Rectal smooth muscle tissue (tissue), 1 donor: ENCODE results near the gene CEP95.

Source experiments
- H3K27ac ChIP-seq: one replicate; pipeline ENCODE4 v1.7.0; 2013; ENCODE audit warnings: low read depth, low read length, inconsistent platforms
- H3K27me3 ChIP-seq: one replicate; pipeline ENCODE4 v1.7.0; 2013; ENCODE audit warnings: low read length; ENCODE audit not compliant: control insufficient read depth, insufficient read depth
- H3K36me3 ChIP-seq: one replicate; pipeline ENCODE4 v1.7.0; 2013; ENCODE audit warnings: low read length; ENCODE audit not compliant: control insufficient read depth, insufficient read depth
- H3K4me1 ChIP-seq: one replicate; pipeline ENCODE4 v1.7.0; 2013; ENCODE audit warnings: low read length; ENCODE audit not compliant: control insufficient read depth, insufficient read depth
- H3K4me3 ChIP-seq: one replicate; pipeline ENCODE4 v1.7.0; 2013; ENCODE audit warnings: low read length
- H3K9ac ChIP-seq: one replicate; pipeline ENCODE4 v1.7.0; 2013; ENCODE audit warnings: low read length

Gene CEP95

GRCh38 chr17:64534187-64534586 is 27.4 kb downstream of the CEP95 start:
- no peak overlapping the region for H3K4me3 ChIP-seq

GRCh38 chr17:64535357-64535756 is 28.6 kb downstream of the CEP95 start:
- Histone ChIP-seq H3K4me1 (no peaks in the 10 kb centered on the region), H3K4me3 (no peak overlapping the region), H3K27ac (no peak overlapping the region), H3K27me3 (no peaks in the 10 kb centered on the region), H3K36me3 (peaks cover 39% of the 10 kb centered on the region), H3K9ac (no peak overlapping the region)

More at GRCh38 chr17:64534187-64534586, 27.4 kb downstream of the CEP95 start:
- Histone ChIP-seq H3K27me3 (no peaks in the 10 kb centered on the region), H3K4me1 (no peaks in the 10 kb centered on the region), H3K27ac (no peak overlapping the region), H3K36me3 (peaks cover 49% of the 10 kb centered on the region), H3K9ac (no peak overlapping the region)

- Histone ChIP-seq H3K27ac (no peak overlapping the region), H3K27me3 (no peaks in the 10 kb centered on the region), H3K36me3 (peaks cover 30% of the 10 kb centered on the region), H3K9ac (no peak overlapping the region), H3K4me3 (no peak overlapping the region), H3K4me1 (no peaks in the 10 kb centered on the region)
Measured at GRCh38 chr17:64536913-64537312, 30.1 kb downstream of the CEP95 start.

GRCh38 chr17:64537488-64537887 is 30.7 kb downstream of the CEP95 start:
- Histone ChIP-seq H3K36me3 (peaks cover 25% of the 10 kb centered on the region), H3K27ac (no peak overlapping the region), H3K4me3 (no peak overlapping the region), H3K4me1 (no peaks in the 10 kb centered on the region), H3K27me3 (no peaks in the 10 kb centered on the region), H3K9ac (no peak overlapping the region)

- Histone ChIP-seq H3K36me3 (peaks cover 19% of the 10 kb centered on the region), H3K4me1 (no peaks in the 10 kb centered on the region), H3K9ac (no peak overlapping the region), H3K4me3 (no peak overlapping the region), H3K27ac (no peak overlapping the region), H3K27me3 (no peaks in the 10 kb centered on the region)
Measured at GRCh38 chr17:64538508-64539130, 31.8 kb downstream of the CEP95 start.

DNA sequence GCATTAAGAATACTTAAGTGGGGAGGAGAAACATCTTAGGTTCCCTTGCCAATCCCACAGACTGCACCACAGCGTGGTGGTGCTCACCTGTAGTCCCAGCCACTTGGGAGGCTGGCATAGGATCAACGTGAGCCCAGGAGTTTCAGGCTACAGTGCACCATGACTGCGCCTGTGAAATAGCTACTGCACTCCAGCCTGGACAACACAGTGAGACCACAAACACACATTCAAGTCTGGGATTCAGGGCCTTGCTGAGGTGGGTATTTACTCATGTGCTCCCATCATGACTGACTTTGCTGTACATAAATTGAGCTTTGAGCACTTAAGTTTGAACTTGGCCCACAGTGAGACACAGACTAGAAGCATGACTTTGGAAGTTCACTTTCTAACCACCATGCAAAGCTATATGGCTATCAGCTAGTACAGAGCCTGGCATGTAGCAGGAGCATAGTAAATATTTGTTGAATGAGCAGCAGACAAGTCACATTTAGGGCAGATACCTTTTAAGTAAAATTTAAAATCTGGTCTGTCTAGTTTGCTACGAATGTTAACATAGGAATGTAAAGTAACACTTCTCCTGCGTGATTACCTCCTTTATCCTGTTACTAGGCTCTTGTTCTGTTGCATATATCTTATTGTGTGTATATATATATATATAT is 33.5 kb downstream of the CEP95 start:
- H3K36me3 ChIP-seq, result peaks cover 8% of the 10 kb centered on the region
- H3K9ac ChIP-seq, result no peak overlapping the region
- no peak overlapping the region for H3K4me3 ChIP-seq
- no peaks in the 10 kb centered on the region for H3K4me1 ChIP-seq
- no peak overlapping the region for H3K27ac ChIP-seq
- no peaks in the 10 kb centered on the region for H3K27me3 ChIP-seq

DNA sequence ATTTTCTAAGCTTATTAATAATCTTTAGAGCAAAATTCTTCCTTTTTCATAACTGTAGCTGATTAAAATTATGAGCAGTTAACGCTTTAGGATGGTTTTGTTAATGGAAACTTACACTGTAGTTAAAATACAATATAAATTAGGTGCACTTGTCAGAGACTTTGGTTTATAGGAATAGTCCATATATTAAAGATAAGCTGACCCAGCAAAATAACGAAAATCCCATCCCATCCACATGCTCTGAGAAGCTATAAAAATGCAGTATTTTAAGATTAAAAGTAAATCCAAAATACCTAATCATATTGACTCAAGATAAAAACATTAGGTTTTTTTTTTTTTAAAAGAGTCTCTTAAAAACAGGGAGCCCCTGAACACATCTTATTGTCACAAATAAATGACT is 38.0 kb downstream of the CEP95 start:
- H3K27me3 ChIP-seq, result no peaks in the 10 kb centered on the region
- H3K4me1 ChIP-seq, result no peaks in the 10 kb centered on the region
- H3K4me3 ChIP-seq, result no peak overlapping the region
- no peak overlapping the region for H3K27ac ChIP-seq
- H3K36me3 ChIP-seq, result peaks cover 7% of the 10 kb centered on the region
- H3K9ac ChIP-seq, result no peak overlapping the region

DNA sequence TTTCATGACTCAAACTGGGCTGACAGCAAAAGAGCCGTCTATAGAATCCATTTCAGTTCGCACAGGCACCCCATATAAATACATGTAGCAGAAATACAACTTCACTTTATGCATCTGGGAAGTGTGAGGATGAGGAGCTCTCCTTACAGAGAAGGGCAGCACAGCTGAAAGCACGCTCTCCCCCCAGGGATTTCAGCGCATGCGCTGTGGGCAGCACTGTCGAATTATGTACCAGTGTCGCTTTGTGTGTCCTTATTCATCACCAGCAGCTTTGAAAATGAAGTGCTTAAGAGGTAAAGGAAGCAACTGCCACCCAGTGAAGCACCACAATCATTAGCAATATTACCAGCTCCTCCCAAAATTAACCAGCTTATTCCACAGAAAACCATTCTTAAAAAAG is 39.9 kb downstream of the CEP95 start:
- no peak overlapping the region for H3K4me3 ChIP-seq
- H3K27me3 ChIP-seq, result no peaks in the 10 kb centered on the region
- H3K36me3 ChIP-seq, result peaks cover 7% of the 10 kb centered on the region
- H3K27ac ChIP-seq, result no peak overlapping the region
- H3K4me1 ChIP-seq, result no peaks in the 10 kb centered on the region
- no peak overlapping the region for H3K9ac ChIP-seq

GRCh38 chr17:64547319-64547718 is 40.5 kb downstream of the CEP95 start:
- H3K9ac ChIP-seq, result no peak overlapping the region
- H3K36me3 ChIP-seq, result peaks cover 7% of the 10 kb centered on the region
- no peaks in the 10 kb centered on the region for H3K27me3 ChIP-seq
- no peaks in the 10 kb centered on the region for H3K4me1 ChIP-seq
- no peak overlapping the region for H3K27ac ChIP-seq
- H3K4me3 ChIP-seq, result no peak overlapping the region

GRCh38 chr17:64551461-64551860 is 44.7 kb downstream of the CEP95 start:
- no peaks in the 10 kb centered on the region for H3K27me3 ChIP-seq
- peaks cover 9% of the 10 kb centered on the region for H3K36me3 ChIP-seq
- H3K4me3 ChIP-seq, result no peak overlapping the region
- H3K9ac ChIP-seq, result no peak overlapping the region
- H3K4me1 ChIP-seq, result no peaks in the 10 kb centered on the region
- no peak overlapping the region for H3K27ac ChIP-seq

DNA sequence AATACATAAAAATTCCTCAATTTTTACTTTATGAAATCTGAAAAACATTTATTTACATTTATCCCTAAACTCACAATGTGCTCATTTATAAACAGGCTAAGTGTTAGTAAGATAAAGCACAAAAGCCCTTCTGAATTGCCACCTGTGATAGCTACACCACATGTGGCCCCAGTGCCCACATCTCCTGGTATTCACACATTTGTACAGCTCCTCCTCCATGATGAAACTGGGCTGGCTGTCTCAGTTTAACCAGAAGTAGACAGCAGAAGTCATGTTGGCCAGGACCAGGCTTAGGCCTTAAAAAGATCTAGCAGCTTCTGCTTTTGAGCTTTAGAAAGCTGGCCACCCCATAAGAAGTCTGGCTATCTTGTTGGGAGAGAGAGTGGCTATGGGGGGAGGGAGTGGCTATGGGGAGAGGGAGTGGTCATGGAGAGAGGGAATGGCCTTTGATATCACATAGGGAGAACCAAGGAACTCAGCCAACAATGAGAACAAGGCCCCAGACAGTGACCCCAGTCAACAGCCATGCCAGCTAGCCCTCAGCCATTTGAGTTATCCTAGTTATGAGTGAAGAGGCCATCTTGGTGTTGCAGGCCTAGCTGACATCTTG is 47.4 kb downstream of the CEP95 start:
- no peaks in the 10 kb centered on the region for H3K27me3 ChIP-seq
- no peak overlapping the region for H3K4me3 ChIP-seq
- no peaks in the 10 kb centered on the region for H3K4me1 ChIP-seq
- no peak overlapping the region for H3K27ac ChIP-seq
- peaks cover 2% of the 10 kb centered on the region for H3K36me3 ChIP-seq
- H3K9ac ChIP-seq, result no peak overlapping the region

DNA sequence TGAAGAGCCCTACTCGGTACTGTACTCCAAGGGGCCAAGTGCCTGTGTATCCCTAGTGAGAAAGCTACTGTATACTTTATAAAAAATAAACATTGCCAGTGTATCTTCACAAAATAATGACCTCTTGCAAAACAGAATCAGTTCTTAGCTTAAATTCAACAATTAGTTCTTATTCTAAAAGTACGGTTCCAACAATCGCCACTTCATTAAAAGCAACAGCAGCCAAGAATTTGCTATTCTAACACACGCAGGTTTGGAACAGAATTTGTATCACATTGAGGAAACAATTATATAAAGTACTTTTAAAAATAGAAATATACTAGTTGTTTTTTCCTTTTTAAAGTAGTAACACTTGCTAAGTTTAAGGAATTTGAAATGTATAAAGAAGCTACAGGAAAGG is 48.5 kb downstream of the CEP95 start:
- H3K4me3 ChIP-seq, result no peak overlapping the region
- H3K27ac ChIP-seq, result no peak overlapping the region
- no peaks in the 10 kb centered on the region for H3K4me1 ChIP-seq
- no peak overlapping the region for H3K9ac ChIP-seq
- peaks cover 2% of the 10 kb centered on the region for H3K36me3 ChIP-seq
- H3K27me3 ChIP-seq, result no peaks in the 10 kb centered on the region

DNA sequence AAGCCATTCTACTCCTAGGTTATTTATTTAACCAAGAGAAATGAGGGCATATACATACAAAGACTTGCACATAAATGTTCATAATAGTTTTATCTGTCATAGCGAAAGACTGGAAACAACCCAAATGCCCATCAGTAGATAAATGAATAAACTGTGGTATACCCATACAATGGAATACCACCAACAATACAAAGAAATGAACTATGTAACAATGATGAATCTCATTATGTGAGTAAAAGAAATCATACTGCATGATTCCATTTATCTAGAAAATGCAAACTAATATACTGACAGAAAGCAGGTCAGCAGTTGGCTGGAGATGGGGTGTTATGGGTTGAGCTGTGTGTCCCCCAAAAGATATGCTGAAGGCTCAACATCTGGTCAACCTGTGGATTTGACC is 57.3 kb downstream of the CEP95 start:
- Histone ChIP-seq H3K27me3 (no peaks in the 10 kb centered on the region), H3K9ac (no peak overlapping the region), H3K4me3 (no peak overlapping the region), H3K36me3 (peaks cover 2% of the 10 kb centered on the region), H3K27ac (no peak overlapping the region), H3K4me1 (no peaks in the 10 kb centered on the region)
